ENCODE measurements around the gene CTBP1.

CTBP1 gene

DNA sequence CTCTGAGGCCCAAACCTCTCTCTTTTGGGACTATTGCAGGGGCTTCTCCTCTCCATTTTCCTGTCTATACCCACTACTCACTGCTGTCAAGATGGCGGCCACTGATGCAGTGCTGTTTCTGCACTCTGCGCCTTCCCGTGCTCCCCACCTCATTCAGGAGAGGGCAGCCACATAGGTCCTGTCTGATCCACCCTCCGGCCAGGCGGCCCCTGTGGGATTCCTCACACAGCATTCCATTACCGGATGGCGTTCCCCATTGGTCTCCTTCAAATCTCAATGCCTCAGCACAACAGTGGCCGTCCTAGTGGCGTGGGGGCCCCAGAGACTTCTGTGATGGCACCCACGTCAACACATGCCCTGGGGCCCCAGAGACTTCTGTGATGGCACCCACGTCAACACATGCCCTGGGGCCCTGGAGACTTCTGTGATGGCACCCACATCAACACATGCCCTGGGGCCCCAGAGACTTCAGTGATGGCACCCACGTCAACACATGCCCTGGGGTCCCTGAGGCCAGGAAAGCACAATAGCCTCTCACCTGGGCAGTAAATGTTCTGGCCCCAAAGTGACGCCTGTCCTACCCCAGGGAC is 83.9 kb downstream of the CTBP1 start:
- H3K27ac Mint-ChIP-seq = no peak overlapping the region
- peaks cover 50% of the 10 kb centered on the region for H3K27me3 Mint-ChIP-seq (ENCODE audit: low read depth)
- no peak overlapping the region for H3K4me3 Mint-ChIP-seq
- peaks cover 3% of the 10 kb centered on the region for H3K9me3 Mint-ChIP-seq
- peaks cover 6% of the 10 kb centered on the region for H3K4me1 Mint-ChIP-seq
- TF ChIP-seq, protein P1, sequence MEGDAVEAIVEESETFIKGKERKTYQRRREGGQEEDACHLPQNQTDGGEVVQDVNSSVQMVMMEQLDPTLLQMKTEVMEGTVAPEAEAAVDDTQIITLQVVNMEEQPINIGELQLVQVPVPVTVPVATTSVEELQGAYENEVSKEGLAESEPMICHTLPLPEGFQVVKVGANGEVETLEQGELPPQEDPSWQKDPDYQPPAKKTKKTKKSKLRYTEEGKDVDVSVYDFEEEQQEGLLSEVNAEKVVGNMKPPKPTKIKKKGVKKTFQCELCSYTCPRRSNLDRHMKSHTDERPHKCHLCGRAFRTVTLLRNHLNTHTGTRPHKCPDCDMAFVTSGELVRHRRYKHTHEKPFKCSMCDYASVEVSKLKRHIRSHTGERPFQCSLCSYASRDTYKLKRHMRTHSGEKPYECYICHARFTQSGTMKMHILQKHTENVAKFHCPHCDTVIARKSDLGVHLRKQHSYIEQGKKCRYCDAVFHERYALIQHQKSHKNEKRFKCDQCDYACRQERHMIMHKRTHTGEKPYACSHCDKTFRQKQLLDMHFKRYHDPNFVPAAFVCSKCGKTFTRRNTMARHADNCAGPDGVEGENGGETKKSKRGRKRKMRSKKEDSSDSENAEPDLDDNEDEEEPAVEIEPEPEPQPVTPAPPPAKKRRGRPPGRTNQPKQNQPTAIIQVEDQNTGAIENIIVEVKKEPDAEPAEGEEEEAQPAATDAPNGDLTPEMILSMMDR (IDR thresholded peaks at IDR 0.05; ENCODE audit: unreplicated experiment in 3 of 3) = no peak
- H3K36me3 Mint-ChIP-seq (ENCODE audit: low read depth) = no peaks in the 10 kb centered on the region

DNA sequence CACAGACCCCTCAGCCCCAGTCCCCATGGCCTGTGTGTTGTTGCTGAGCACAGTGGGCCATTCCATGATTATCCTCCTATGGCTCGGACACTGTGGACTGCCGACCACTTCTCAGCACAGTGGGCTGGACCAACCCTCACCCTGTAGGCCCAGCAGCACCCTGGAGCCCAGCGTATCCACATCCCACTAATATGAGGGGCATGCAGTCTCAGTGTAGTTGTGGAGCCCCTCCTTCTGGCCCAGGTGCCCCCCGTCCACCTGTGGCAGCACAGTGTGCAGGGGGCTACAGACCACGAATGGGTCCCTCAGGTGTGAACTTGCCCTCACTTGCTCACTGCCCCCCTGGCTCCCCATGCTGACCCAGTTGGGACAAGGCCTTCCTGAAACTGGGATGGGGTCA is 84.5 kb downstream of the CTBP1 start:
- no peaks in the 10 kb centered on the region for H3K36me3 Mint-ChIP-seq (ENCODE audit: low read depth)
- H3K27ac Mint-ChIP-seq = no peak overlapping the region
- peaks cover 3% of the 10 kb centered on the region for H3K9me3 Mint-ChIP-seq
- TF ChIP-seq, protein P1 (IDR thresholded peaks at IDR 0.05; ENCODE audit: unreplicated experiment in 3 of 3) = no peak
- H3K27me3 Mint-ChIP-seq (ENCODE audit: low read depth) = peaks cover 47% of the 10 kb centered on the region
- H3K4me1 Mint-ChIP-seq = peaks cover 6% of the 10 kb centered on the region
- no peak overlapping the region for H3K4me3 Mint-ChIP-seq

DNA sequence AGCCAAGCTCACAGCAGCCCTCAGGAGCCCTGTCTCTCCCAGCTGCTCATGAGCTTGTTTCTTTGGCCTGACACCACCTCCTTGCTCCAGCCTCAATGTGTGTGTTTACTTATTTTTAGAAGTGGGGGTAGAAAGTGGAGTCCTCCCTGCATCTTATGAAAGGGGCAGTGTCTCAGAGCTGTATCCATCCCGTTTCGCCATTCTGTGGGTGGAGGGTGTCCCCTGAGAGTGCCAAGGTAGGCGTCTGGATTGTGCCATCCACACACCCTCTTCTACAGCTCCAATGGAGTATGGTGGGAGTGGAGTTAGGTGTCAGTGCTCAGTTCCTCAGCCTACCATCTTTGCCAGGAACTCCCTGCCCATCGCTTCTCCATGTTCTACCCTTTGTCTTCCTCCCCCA is 84.9 kb downstream of the CTBP1 start:
- Mint-ChIP-seq H3K4me3 (no peak overlapping the region), H3K4me1 (peaks cover 6% of the 10 kb centered on the region), H3K27me3 (ENCODE audit: low read depth) (peaks cover 43% of the 10 kb centered on the region), H3K36me3 (ENCODE audit: low read depth) (no peaks in the 10 kb centered on the region), H3K27ac (no peak overlapping the region), H3K9me3 (peaks cover 6% of the 10 kb centered on the region)
- TF ChIP-seq, protein P1 (IDR thresholded peaks at IDR 0.05; ENCODE audit: unreplicated experiment in 3 of 3) = no peak
